Tibial nerve (tissue), 4 donors: Measurements from ENCODE around the gene ZNF319.

Experiments
- EP300 ChIP-seq, 2 donors: sonication (generic); formaldehyde crosslinking; IDR thresholded peaks; one replicate each; pipeline ENCODE4 v1.6.1; 2017; ENCODE audit warnings: antibody characterized with exemption in 2 of 2, mild to moderate bottlenecking in 1 of 2
- TF ChIP-seq, protein P1 (sequence below), 5 experiments: fragments of 200-600 bp in 3 of 5; fragments of 450-650 bp in 2 of 5; sonication (generic) in 3 of 5; IDR thresholded peaks; one replicate each; pipeline ENCODE4 v1.5.1; 2016 to 2019; ENCODE audit warnings: antibody characterized with exemption in 5 of 5, mild to moderate bottlenecking in 3 of 5, moderate library complexity in 2 of 5

DNA sequence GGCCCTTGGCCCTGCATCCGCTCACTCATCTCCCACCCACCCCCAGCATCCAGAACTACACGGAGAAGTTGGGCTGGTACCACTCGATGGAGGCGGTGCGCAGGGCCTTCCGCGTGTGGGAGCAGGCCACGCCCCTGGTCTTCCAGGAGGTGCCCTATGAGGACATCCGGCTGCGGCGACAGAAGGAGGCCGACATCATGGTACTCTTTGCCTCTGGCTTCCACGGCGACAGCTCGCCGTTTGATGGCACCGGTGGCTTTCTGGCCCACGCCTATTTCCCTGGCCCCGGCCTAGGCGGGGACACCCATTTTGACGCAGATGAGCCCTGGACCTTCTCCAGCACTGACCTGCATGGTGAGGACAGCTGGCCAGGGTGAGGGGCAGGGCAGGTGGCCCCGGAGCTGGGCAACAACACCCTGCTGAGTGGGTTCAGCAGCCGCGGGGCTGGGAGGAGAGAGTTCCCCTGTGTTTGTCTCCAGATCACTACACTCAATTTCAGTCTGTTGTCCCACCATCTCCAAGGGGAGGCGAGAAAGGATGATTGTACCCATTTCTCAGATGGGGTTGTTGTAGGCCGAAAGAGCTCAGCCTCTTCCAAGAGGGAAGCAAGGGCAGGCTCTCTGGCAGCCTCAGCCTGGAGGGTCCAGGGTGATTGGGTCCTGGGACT lies 39.5 kb upstream of the ZNF319 start:
- TF ChIP-seq, protein P1, sequence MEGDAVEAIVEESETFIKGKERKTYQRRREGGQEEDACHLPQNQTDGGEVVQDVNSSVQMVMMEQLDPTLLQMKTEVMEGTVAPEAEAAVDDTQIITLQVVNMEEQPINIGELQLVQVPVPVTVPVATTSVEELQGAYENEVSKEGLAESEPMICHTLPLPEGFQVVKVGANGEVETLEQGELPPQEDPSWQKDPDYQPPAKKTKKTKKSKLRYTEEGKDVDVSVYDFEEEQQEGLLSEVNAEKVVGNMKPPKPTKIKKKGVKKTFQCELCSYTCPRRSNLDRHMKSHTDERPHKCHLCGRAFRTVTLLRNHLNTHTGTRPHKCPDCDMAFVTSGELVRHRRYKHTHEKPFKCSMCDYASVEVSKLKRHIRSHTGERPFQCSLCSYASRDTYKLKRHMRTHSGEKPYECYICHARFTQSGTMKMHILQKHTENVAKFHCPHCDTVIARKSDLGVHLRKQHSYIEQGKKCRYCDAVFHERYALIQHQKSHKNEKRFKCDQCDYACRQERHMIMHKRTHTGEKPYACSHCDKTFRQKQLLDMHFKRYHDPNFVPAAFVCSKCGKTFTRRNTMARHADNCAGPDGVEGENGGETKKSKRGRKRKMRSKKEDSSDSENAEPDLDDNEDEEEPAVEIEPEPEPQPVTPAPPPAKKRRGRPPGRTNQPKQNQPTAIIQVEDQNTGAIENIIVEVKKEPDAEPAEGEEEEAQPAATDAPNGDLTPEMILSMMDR (IDR thresholded peaks at IDR 0.05) = no peak
- TF ChIP-seq EP300 (IDR thresholded peaks at IDR 0.05) = no peak
